Loucy (cell line): ENCODE measurements around the gene ARMC3.

Experiments used
- H2AFZ ChIP-seq: fragments of 200-600 bp; sonication (generic); 2 replicates; pipeline ENCODE4 v1.6.0; 2016; ENCODE audit warnings: antibody characterized with exemption, mild to moderate bottlenecking, low read length, moderate library complexity
- H3F3A ChIP-seq: fragments of 200-600 bp; 2 replicates; pipeline ENCODE4 v1.6.0; 2016; ENCODE audit warnings: antibody characterized with exemption, low read depth, mild to moderate bottlenecking
- H3K27me3 ChIP-seq: fragments of 200-600 bp; sonication (generic); 2 replicates; pipeline ENCODE4 v1.6.1; 2014; ENCODE audit warnings: low read length, mild to moderate bottlenecking; ENCODE audit not compliant: insufficient read depth, poor library complexity, severe bottlenecking
- H3K36me3 ChIP-seq: fragments of 200-600 bp; sonication (generic); 2 replicates; pipeline ENCODE4 v1.6.1; 2016; ENCODE audit warnings: low read length; ENCODE audit not compliant: insufficient read depth
- H3K4me1 ChIP-seq: fragments of 200-600 bp; sonication (generic); 2 replicates; pipeline ENCODE4 v1.5.1; 2014; ENCODE audit warnings: low read length, mild to moderate bottlenecking; ENCODE audit not compliant: insufficient read depth, poor library complexity, severe bottlenecking
- H3K4me2 ChIP-seq: fragments of 200-600 bp; sonication (generic); 2 replicates; pipeline ENCODE4 v1.6.0; 2014; ENCODE audit warnings: antibody characterized with exemption, low read length, low read depth, mild to moderate bottlenecking; ENCODE audit not compliant: poor library complexity, severe bottlenecking
- H3K4me3 ChIP-seq: fragments of 200-600 bp; sonication (generic); 2 replicates; pipeline ENCODE4 v1.5.1; 2014; ENCODE audit warnings: low read length, mild to moderate bottlenecking, mixed read lengths; ENCODE audit not compliant: poor library complexity, severe bottlenecking
- H3K79me2 ChIP-seq: fragments of 200-600 bp; sonication (generic); 2 replicates; pipeline ENCODE4 v1.6.1; 2014; ENCODE audit warnings: low read length; ENCODE audit not compliant: insufficient read depth
- H3K9ac ChIP-seq: fragments of 200-600 bp; sonication (generic); 2 replicates; pipeline ENCODE4 v1.6.0; 2014; ENCODE audit warnings: mild to moderate bottlenecking, low read depth, low read length, moderate library complexity; ENCODE audit not compliant: poor library complexity, severe bottlenecking
- H3K9me2 ChIP-seq: fragments of 200-600 bp; sonication (generic); replicated peaks from 2 replicates; pipeline ENCODE4 v1.6.1; 2016; ENCODE audit warnings: low read depth, low read length, mixed read lengths
- H3K9me3 ChIP-seq: fragments of 200-600 bp; sonication (generic); 2 replicates; pipeline ENCODE4 v1.6.1; 2014; ENCODE audit warnings: mild to moderate bottlenecking, antibody characterized with exemption, low read length, low read depth; ENCODE audit not compliant: insufficient read depth
- H4K20me1 ChIP-seq: fragments of 200-600 bp; sonication (generic); 2 replicates; pipeline ENCODE4 v1.6.0; 2014; ENCODE audit warnings: antibody characterized with exemption, low read length, mild to moderate bottlenecking; ENCODE audit not compliant: insufficient read depth, poor library complexity, severe bottlenecking
- CTCF ChIP-seq: fragments of 200-600 bp; sonication (generic); conservative IDR thresholded peaks from 2 replicates; pipeline ENCODE4 v1.5.1; 2014; ENCODE audit warnings: mild to moderate bottlenecking, antibody characterized with exemption, low read length
- EZH2phosphoT487 ChIP-seq: fragments of 200-600 bp; IDR thresholded peaks from 2 replicates; pipeline ENCODE4 v1.6.1; 2018; ENCODE audit warnings: antibody characterized with exemption, mild to moderate bottlenecking, moderate library complexity, borderline replicate concordance

Gene ARMC3

GRCh38 chr10:23034790-23035189, 106.9 kb downstream of the ARMC3 start:
- H3K9me3 ChIP-seq, result no peaks in the 10 kb centered on the region

GRCh38 chr10:23035569-23035968, 107.7 kb downstream of the ARMC3 start:
- Histone ChIP-seq H3K4me1 (no peaks in the 10 kb centered on the region), H3F3A (no peaks in the 10 kb centered on the region), H3K9me2 (no peaks in the 10 kb centered on the region), H3K27me3 (no peaks in the 10 kb centered on the region), H2AFZ (no peak overlapping the region), H3K4me3 (no peak overlapping the region), H4K20me1 (no peaks in the 10 kb centered on the region), H3K79me2 (no peaks in the 10 kb centered on the region), H3K9ac (no peak overlapping the region), H3K36me3 (no peaks in the 10 kb centered on the region), H3K9me3 (no peaks in the 10 kb centered on the region), H3K4me2 (no peak overlapping the region)
- TF ChIP-seq CTCF, result peak; percentile 48
- no peak for TF ChIP-seq EZH2phosphoT487

More at GRCh38 chr10:23034790-23035189, 106.9 kb downstream of the ARMC3 start:
- no peaks in the 10 kb centered on the region for H3K27me3 ChIP-seq
- TF ChIP-seq EZH2phosphoT487, result no peak
- TF ChIP-seq CTCF, result no peak
- H3K9me2 ChIP-seq, result no peaks in the 10 kb centered on the region
- H3K79me2 ChIP-seq, result no peaks in the 10 kb centered on the region
- H3K4me2 ChIP-seq, result no peak overlapping the region
- H3K4me1 ChIP-seq, result no peaks in the 10 kb centered on the region
- no peaks in the 10 kb centered on the region for H4K20me1 ChIP-seq
- H2AFZ ChIP-seq, result no peak overlapping the region
- H3K36me3 ChIP-seq, result no peaks in the 10 kb centered on the region
- no peak overlapping the region for H3K9ac ChIP-seq
- H3K4me3 ChIP-seq, result no peak overlapping the region
- no peaks in the 10 kb centered on the region for H3F3A ChIP-seq

GRCh38 chr10:23037152-23037551, 109.3 kb downstream of the ARMC3 start:
- H3K9me3 ChIP-seq, result no peaks in the 10 kb centered on the region
- no peaks in the 10 kb centered on the region for H3K4me1 ChIP-seq
- H2AFZ ChIP-seq, result no peak overlapping the region
- H3K9me2 ChIP-seq, result no peaks in the 10 kb centered on the region
- H3F3A ChIP-seq, result no peaks in the 10 kb centered on the region
- no peaks in the 10 kb centered on the region for H3K27me3 ChIP-seq
- no peaks in the 10 kb centered on the region for H3K79me2 ChIP-seq
- no peak overlapping the region for H3K4me3 ChIP-seq
- no peaks in the 10 kb centered on the region for H3K36me3 ChIP-seq
- no peak overlapping the region for H3K4me2 ChIP-seq
- no peak overlapping the region for H3K9ac ChIP-seq
- H4K20me1 ChIP-seq, result no peaks in the 10 kb centered on the region
- no peak for TF ChIP-seq EZH2phosphoT487
- TF ChIP-seq CTCF, result no peak
